Measurements from ENCODE around the gene PDIA2.
A peak's percentile ranks its signal among the peaks of the same experiment; 100 is the strongest.

PDIA2 gene

GRCh38 chr16:280991-281659 is 1.8 kb upstream of the PDIA2 start:
- no peak for DNase-seq

- peak in 1 of 2 experiments; percentile 44 for DNase-seq
These were observed 1.2 kb upstream of the PDIA2 start for GRCh38 chr16:281660-282255.

GRCh38 chr16:282491-282890 is 473 bp upstream of the PDIA2 start:
- no peak for DNase-seq

- DNase-seq, result no peak
These were observed 1.5 kb downstream of the PDIA2 start for GRCh38 chr16:284204-285120.

- DNase-seq, result no peak
These were observed 2.4 kb downstream of the PDIA2 start for GRCh38 chr16:285146-286055.

GRCh38 chr16:286491-287297 is 3.7 kb downstream of the PDIA2 start:
- no peak for DNase-seq

- no peak for DNase-seq
These were observed 4.4 kb downstream of the PDIA2 start for GRCh38 chr16:287298-287811.

- no peak for DNase-seq
These were observed 5.3 kb downstream of the PDIA2 start for GRCh38 chr16:287981-288920.

GRCh38 chr16:289395-289997 is 6.5 kb downstream of the PDIA2 start:
- DNase-seq, result no peak

GRCh38 chr16:290015-290680 is 7.2 kb downstream of the PDIA2 start:
- no peak for DNase-seq

- no peak for DNase-seq
These were observed 7.9 kb downstream of the PDIA2 start for GRCh38 chr16:290681-291405.

- DNase-seq, result no peak
These were observed 8.6 kb downstream of the PDIA2 start for GRCh38 chr16:291539-291938.

- no peak for DNase-seq
These were observed 10.2 kb downstream of the PDIA2 start for GRCh38 chr16:293043-293775.

- no peak for DNase-seq
These were observed 13.3 kb downstream of the PDIA2 start for GRCh38 chr16:296276-296675.

- no peak for DNase-seq
These were observed 14.0 kb downstream of the PDIA2 start for GRCh38 chr16:296806-297510.

GRCh38 chr16:297832-298231 is 14.9 kb downstream of the PDIA2 start:
- no peak for DNase-seq

- DNase-seq, result no peak
These were observed 18.3 kb downstream of the PDIA2 start for GRCh38 chr16:301235-301634.

Data from NCI-H526 (cell line).